AG04449 (cell line): ENCODE results near the gene CCL19.

ENCODE experiments used
- CTCF ChIA-PET: fragments of 350-600 bp; formaldehyde crosslinking; extraction: SDS; loops from one replicate; lab custom pipeline; 2021; ENCODE audit warnings: antibody characterized with exemption; lab: Yijun Ruan, JAX
- POLR2A ChIA-PET: fragments of 400-600, 350-600 bp; formaldehyde crosslinking; extraction: SDS; loops from one replicate; lab custom pipeline; 2020; ENCODE audit warnings: antibody characterized with exemption, inconsistent platforms; lab: Yijun Ruan, JAX
- DNase-seq: peaks from one replicate; pipeline ENCODE4 v3.0.0-alpha.2; 2010; ENCODE audit warnings: low read depth, low spot score
- H3K4me3 ChIP-seq: 2 replicates; pipeline ENCODE4 v1.5.1; 2011; ENCODE audit warnings: low read depth, mild to moderate bottlenecking, control low read depth, low read length
- TF ChIP-seq, protein P1 (sequence below): IDR thresholded peaks from one replicate; pipeline ENCODE4 v1.5.1; 2011; ENCODE audit warnings: mild to moderate bottlenecking, moderate library complexity, low read length, control low read depth, inconsistent platforms; ENCODE audit not compliant: insufficient read depth; ENCODE audit errors: missing control alignments

CCL19 gene

DNA sequence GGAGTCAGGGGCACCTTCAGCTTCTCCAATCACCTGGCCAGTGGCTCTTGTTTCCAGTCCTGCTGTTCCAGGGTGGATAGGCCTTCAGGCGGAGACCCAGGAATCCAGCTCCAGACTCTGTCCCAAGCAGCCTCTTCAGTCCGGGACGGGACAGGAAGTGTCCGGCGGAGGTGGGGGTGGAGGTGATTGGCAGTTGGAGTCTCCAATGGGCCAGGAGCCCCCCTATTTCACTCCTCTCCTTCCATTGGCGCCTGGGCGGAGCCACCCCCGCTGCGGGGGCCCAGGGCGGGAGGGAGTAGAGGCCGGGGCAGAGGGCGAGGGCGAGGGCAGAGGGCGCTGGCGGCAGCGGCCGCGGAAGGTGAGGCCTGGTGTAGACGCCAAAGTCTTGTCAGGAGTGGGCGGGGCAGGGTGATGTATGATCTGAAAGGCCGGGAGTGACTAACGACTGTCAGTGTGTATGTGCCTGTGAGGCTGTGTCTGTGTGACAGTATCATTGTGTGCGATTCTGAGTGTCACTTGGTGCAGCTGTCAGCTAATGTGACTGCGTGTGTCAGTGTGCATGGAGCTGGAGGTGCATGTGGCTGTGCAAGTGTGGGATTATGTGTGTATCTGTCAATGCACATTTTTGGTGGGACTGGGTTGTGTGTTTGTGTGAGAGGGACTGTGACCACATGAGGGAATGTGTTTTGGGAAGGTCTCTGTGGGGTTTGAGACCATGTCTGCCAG, 39.0 kb downstream of the CCL19 start, which contains the start of gene IL11RA:
Gene IL11RA, plus strand, starts transcription at position 310 of the 726 bp plus-strand sequence. CDS start 3,033 bp downstream, outside the sequence.
- POLR2A ChIA-PET, result interaction anchor here (0.6 to 2.5 kb wide), 4 partner anchors 9 to 1824 kb away, joined by 3 to 8 read pairs (median 4); partner anchors contain the start of gene SIGMAR1
- peak; percentile 40 for DNase-seq
- TF ChIP-seq, protein P1, sequence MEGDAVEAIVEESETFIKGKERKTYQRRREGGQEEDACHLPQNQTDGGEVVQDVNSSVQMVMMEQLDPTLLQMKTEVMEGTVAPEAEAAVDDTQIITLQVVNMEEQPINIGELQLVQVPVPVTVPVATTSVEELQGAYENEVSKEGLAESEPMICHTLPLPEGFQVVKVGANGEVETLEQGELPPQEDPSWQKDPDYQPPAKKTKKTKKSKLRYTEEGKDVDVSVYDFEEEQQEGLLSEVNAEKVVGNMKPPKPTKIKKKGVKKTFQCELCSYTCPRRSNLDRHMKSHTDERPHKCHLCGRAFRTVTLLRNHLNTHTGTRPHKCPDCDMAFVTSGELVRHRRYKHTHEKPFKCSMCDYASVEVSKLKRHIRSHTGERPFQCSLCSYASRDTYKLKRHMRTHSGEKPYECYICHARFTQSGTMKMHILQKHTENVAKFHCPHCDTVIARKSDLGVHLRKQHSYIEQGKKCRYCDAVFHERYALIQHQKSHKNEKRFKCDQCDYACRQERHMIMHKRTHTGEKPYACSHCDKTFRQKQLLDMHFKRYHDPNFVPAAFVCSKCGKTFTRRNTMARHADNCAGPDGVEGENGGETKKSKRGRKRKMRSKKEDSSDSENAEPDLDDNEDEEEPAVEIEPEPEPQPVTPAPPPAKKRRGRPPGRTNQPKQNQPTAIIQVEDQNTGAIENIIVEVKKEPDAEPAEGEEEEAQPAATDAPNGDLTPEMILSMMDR, result no peak
- H3K4me3 ChIP-seq, result peak within 1 kb of the TSS; percentile 70
- CTCF ChIA-PET, result interaction anchor here (0.9 to 13.8 kb wide), 9 partner anchors 12 to 273 kb away, joined by 3 to 153 read pairs (median 4); partner anchors contain the start of genes CCL27, RPP25L and SIGMAR1

DNA sequence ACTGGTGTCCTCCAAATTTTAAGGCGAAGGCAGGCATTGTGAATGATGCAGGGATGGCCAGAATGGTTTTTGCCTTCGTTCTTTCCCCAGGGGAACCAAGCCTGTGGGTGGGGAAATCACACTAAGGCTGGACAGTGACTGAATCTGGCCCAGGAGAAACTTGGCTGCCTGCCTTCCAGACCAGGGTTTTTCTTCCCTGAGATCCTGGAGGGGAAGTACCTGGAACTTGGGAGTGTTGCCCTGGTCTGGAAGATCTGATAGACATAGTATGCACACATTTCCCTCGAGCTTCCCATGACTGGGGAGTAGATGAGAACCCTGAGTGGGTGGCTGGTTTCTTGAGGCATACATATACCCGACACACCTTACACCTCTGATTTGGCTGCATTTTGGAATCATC, 39.8 kb downstream of the CCL19 start:
- TF ChIP-seq, protein P1, result no peak
- ChIA-PET CTCF (interaction anchor here (1.1 to 13.8 kb wide), 6 partner anchors 12 to 51 kb away, joined by 3 to 153 read pairs (median 4); partner anchors contain the start of genes CCL27, RPP25L and SIGMAR1), POLR2A (interaction anchor here (0.6 to 2.5 kb wide), 4 partner anchors 12 to 1825 kb away, joined by 3 to 8 read pairs (median 4); partner anchors contain the start of gene SIGMAR1)
- peak overlapping the region; percentile 70 for H3K4me3 ChIP-seq
- no peak for DNase-seq

DNA sequence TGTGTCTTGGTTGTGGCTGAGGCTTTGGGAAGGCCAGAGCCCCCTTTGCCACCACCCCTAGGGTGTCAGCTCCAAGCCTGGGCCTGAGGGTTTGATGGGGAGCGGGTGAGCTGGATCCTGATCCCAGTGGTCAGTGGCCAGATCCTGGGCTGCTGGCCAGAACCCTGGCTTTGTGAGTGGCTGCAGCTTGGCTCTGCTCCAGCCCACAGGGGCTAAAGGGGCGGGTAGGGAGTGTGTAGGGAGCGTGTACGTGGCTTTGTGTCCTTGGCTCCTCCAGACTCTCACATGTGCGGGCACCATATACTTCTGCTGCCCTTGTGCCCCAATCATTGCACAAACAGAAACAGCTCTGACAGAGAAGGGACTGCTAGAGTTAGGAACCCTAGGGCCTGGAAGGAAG, 40.3 kb downstream of the CCL19 start:
- DNase-seq, result no peak
- no peak overlapping the region; the same call in 1 of the 2 replicates for H3K4me3 ChIP-seq
- TF ChIP-seq, protein P1, result no peak
- ChIA-PET POLR2A (interaction anchor here (0.6 to 1.9 kb wide), 2 partner anchors 11 to 13 kb away, joined by 4 to 5 read pairs; partner anchors contain the start of gene SIGMAR1), CTCF (interaction anchor here (1.1 to 13.8 kb wide), 4 partner anchors 13 to 52 kb away, joined by 3 to 153 read pairs (median 12); partner anchors contain the start of genes CCL27 and SIGMAR1)

DNA sequence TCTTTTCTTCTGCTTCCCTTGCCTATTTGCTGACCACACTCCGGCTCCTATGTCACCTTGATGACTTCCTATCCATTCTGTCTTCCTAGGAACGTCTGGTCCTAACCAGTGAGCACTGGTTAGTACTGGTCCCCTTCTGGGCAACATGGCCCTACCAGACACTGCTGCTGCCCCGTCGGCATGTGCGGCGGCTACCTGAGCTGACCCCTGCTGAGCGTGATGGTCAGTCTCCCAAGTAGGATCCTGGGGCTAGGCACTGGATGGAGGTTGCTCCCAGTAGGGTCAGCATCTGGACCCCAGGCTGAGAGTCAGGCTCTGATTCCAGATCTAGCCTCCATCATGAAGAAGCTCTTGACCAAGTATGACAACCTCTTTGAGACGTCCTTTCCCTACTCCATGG, 42.4 kb downstream of the CCL19 start:
- H3K4me3 ChIP-seq, result no peak overlapping the region
- ChIA-PET CTCF (interaction anchor here (1.3 to 13.8 kb wide), 4 partner anchors 9 to 35 kb away, joined by 3 to 180 read pairs (median 78); partner anchors contain the start of genes CCL27 and SIGMAR1), POLR2A (no interaction called here)
- TF ChIP-seq, protein P1, result no peak
- DNase-seq, result no peak

- TF ChIP-seq, protein P1, result no peak
- POLR2A ChIA-PET, result no interaction called here
- peak overlapping the region; percentile 89 for H3K4me3 ChIP-seq
- CTCF ChIA-PET, result interaction anchor here (1.3 to 13.8 kb wide), 4 partner anchors 10 to 55 kb away, joined by 3 to 180 read pairs (median 86); partner anchors contain the start of genes CCL27 and SIGMAR1
- no peak for DNase-seq
Measured at GRCh38 chr9:34647651-34648050, 43.4 kb downstream of the CCL19 start.
